NT2/D1 (cell line): ENCODE measurements around the gene BZW1.

Experiments
- SUZ12 ChIP-seq: IDR thresholded peaks from 2 replicates; pipeline ENCODE4 v1.6.1; 2011; ENCODE audit not compliant: insufficient read length, insufficient read depth; ENCODE audit errors: extremely low read depth
- ZNF274 ChIP-seq: IDR thresholded peaks from 2 replicates; pipeline ENCODE4 v1.6.1; 2011; ENCODE audit warnings: mild to moderate bottlenecking, low read depth, low read length

DNA sequence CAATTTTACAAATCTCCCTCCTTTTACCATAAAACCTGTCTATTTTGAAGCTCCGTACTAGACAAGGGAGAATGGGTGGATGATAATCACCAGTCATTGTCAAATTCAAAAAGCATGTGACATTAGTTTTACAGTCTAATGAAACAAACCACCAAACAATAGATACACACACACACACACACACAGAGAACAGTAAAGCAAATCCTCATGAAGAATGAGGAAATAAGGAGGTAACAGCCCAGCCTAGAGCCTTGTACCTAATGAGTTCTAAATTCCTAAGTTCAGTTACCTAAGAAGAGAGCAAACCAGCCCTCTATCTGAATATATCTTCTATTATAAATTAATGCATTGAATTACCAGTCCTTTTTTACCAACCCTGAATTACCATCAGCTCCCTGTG, 36.8 kb upstream of the BZW1 start:
- TF ChIP-seq ZNF274 (no peak), SUZ12 (no peak)
